Breast epithelium (tissue), 3 donors: ENCODE results near the gene CIT.

Experiments
- CTCF ChIP-seq, 3 donors: fragments of 450-650 bp; IDR thresholded peaks; one replicate each; pipeline ENCODE4 v1.5.1; 2016 to 2017; ENCODE audit warnings: antibody characterized with exemption in 3 of 3, mild to moderate bottlenecking in 3 of 3, moderate library complexity in 3 of 3
- POLR2AphosphoS5 ChIP-seq, 3 donors: sonication (generic); formaldehyde crosslinking; IDR thresholded peaks; one replicate each; pipeline ENCODE4 v1.6.1; 2017; ENCODE audit warnings: antibody characterized with exemption in 3 of 3

- TF ChIP-seq CTCF (IDR thresholded peaks at IDR 0.05), result no peak
- TF ChIP-seq POLR2AphosphoS5 (IDR thresholded peaks at IDR 0.05), result no peak
These were observed 68.7 kb downstream of the CIT start for GRCh38 chr12:119808441-119808840.
